ENCODE results near the gene FLNC. TPM values are rescaled to one million over a fixed set of nuclear protein-coding genes. Genes with fewer than 3 reads are reported as not detected.

The FLNC gene
- total and polyA plus RNA-seq, 2 experiments from 2014 or later, result 74.0 to 304 TPM

GRCh38 chr7:128899392-128899791, 69.2 kb downstream of the FLNC start:
- Histone ChIP-seq H3K36me3 (ENCODE audit: low read depth) (no peaks in the 10 kb centered on the region), H3K9me3 (ENCODE audit: low read depth) (no peaks in the 10 kb centered on the region), H2AFZ (no peak overlapping the region), H4K20me1 (ENCODE audit: insufficient read depth) (no peaks in the 10 kb centered on the region), H3K4me1 (ENCODE audit: insufficient read depth) (peaks cover 8% of the 10 kb centered on the region), H3K79me2 (ENCODE audit: insufficient read depth) (no peaks in the 10 kb centered on the region), H3F3A (ENCODE audit: insufficient read depth) (peaks cover 8% of the 10 kb centered on the region), H3K4me2 (ENCODE audit: unreplicated experiment) (no peak overlapping the region), H3K27ac (no peak overlapping the region), H3K9ac (no peak overlapping the region), H3K9me2 (ENCODE audit: insufficient read depth) (no peaks in the 10 kb centered on the region), H3K27me3 (replicated peaks; ENCODE audit: insufficient read depth) (peaks cover 4% of the 10 kb centered on the region; the same call in 1 of the 2 replicates), H3K4me3 (no peak overlapping the region)
- TF ChIP-seq EZH2phosphoT487 (IDR thresholded peaks at IDR 0.05; ENCODE audit: insufficient read depth, low read depth) (no peak), EZH2 (IDR thresholded peaks at IDR 0.05; ENCODE audit: insufficient read depth, poor library complexity, severe bottlenecking) (no peak)
- in situ Hi-C loops (cut with MboI), result loop anchor here (25.0 kb wide), 1 partner anchor 287 kb away; no protein-coding TSS in a partner anchor
- DNase-seq, result no peak

GRCh38 chr7:128900237-128900636, 70.0 kb downstream of the FLNC start:
- 15 to 17% methylated on average over 1 of the region's 1 CpG for WGBS, 2 experiments (ENCODE audit: low coverage in 1 of 2, low lambda C conversion rate in 2 of 2, missing lambda C conversion rate in 2 of 2)

GRCh38 chr7:128902761-128903585, 72.8 kb downstream of the FLNC start:
- Histone ChIP-seq H3K9me2 (ENCODE audit: insufficient read depth) (no peaks in the 10 kb centered on the region), H3K27me3 (replicated peaks; ENCODE audit: insufficient read depth) (peaks cover 9% of the 10 kb centered on the region; the same call in 1 of the 2 replicates), H3K4me1 (ENCODE audit: insufficient read depth) (peaks cover 3% of the 10 kb centered on the region; the same call in 1 of the 2 replicates), H3F3A (ENCODE audit: insufficient read depth) (no peaks in the 10 kb centered on the region), H3K9me3 (ENCODE audit: low read depth) (no peaks in the 10 kb centered on the region), H3K4me2 (ENCODE audit: unreplicated experiment) (no peak overlapping the region), H3K36me3 (ENCODE audit: low read depth) (no peaks in the 10 kb centered on the region), H3K27ac (no peak overlapping the region), H3K79me2 (ENCODE audit: insufficient read depth) (no peaks in the 10 kb centered on the region), H4K20me1 (ENCODE audit: insufficient read depth) (no peaks in the 10 kb centered on the region), H3K4me3 (no peak overlapping the region), H2AFZ (no peak overlapping the region), H3K9ac (no peak overlapping the region)
- 67 to 71% methylated on average over 10 to 12 of the region's 12 CpGs for WGBS, 2 experiments (ENCODE audit: low coverage in 1 of 2, low lambda C conversion rate in 2 of 2, missing lambda C conversion rate in 2 of 2)
- in situ Hi-C loops (cut with MboI), result loop anchor here (10.0 kb wide), 1 partner anchor 192 kb away; no protein-coding TSS in a partner anchor
- DNase-seq, result peak; percentile 34
- no peak for TF ChIP-seq EZH2phosphoT487 (IDR thresholded peaks at IDR 0.05; ENCODE audit: insufficient read depth, low read depth)

More at GRCh38 chr7:128900237-128900636, 70.0 kb downstream of the FLNC start:
- Histone ChIP-seq H3K27me3 (replicated peaks; ENCODE audit: insufficient read depth) (peaks cover 4% of the 10 kb centered on the region; the same call in 1 of the 2 replicates), H2AFZ (no peak overlapping the region), H3K9me2 (ENCODE audit: insufficient read depth) (no peaks in the 10 kb centered on the region), H3K79me2 (ENCODE audit: insufficient read depth) (no peaks in the 10 kb centered on the region), H3K9ac (no peak overlapping the region), H4K20me1 (ENCODE audit: insufficient read depth) (no peaks in the 10 kb centered on the region), H3K36me3 (ENCODE audit: low read depth) (no peaks in the 10 kb centered on the region), H3K4me1 (ENCODE audit: insufficient read depth) (peaks cover 8% of the 10 kb centered on the region), H3K4me2 (ENCODE audit: unreplicated experiment) (no peak overlapping the region), H3K27ac (no peak overlapping the region), H3K9me3 (ENCODE audit: low read depth) (no peaks in the 10 kb centered on the region), H3F3A (ENCODE audit: insufficient read depth) (peaks cover 8% of the 10 kb centered on the region), H3K4me3 (no peak overlapping the region)
- in situ Hi-C loops (cut with MboI), result loop anchor here (10.0 kb wide), 1 partner anchor 195 kb away; no protein-coding TSS in a partner anchor
- TF ChIP-seq EZH2phosphoT487 (IDR thresholded peaks at IDR 0.05; ENCODE audit: insufficient read depth, low read depth) (no peak), EZH2 (IDR thresholded peaks at IDR 0.05; ENCODE audit: insufficient read depth, poor library complexity, severe bottlenecking) (no peak)
- DNase-seq, result no peak

- Histone ChIP-seq H3K36me3 (ENCODE audit: low read depth) (no peaks in the 10 kb centered on the region), H3F3A (ENCODE audit: insufficient read depth) (no peaks in the 10 kb centered on the region), H3K9me3 (ENCODE audit: low read depth) (no peaks in the 10 kb centered on the region), H3K27ac (no peak overlapping the region), H3K9me2 (ENCODE audit: insufficient read depth) (no peaks in the 10 kb centered on the region), H3K9ac (no peak overlapping the region), H3K79me2 (ENCODE audit: insufficient read depth) (no peaks in the 10 kb centered on the region), H4K20me1 (ENCODE audit: insufficient read depth) (no peaks in the 10 kb centered on the region), H3K4me1 (ENCODE audit: insufficient read depth) (no peaks in the 10 kb centered on the region), H3K4me2 (ENCODE audit: unreplicated experiment) (no peak overlapping the region), H3K27me3 (replicated peaks; ENCODE audit: insufficient read depth) (peaks cover 9% of the 10 kb centered on the region; the same call in 1 of the 2 replicates), H2AFZ (no peak overlapping the region), H3K4me3 (no peak overlapping the region)
- DNase-seq, result no peak
- in situ Hi-C loops (cut with MboI), result loop anchor here (10.0 kb wide), 1 partner anchor 191 kb away; no protein-coding TSS in a partner anchor
- no peak for TF ChIP-seq EZH2 (IDR thresholded peaks at IDR 0.05; ENCODE audit: insufficient read depth, poor library complexity, severe bottlenecking)
- no peak for TF ChIP-seq EZH2phosphoT487 (IDR thresholded peaks at IDR 0.05; ENCODE audit: insufficient read depth, low read depth)
- WGBS, 2 experiments (ENCODE audit: low coverage in 1 of 2, low lambda C conversion rate in 2 of 2, missing lambda C conversion rate in 2 of 2), result 53 to 68% methylated on average over 8 to 14 of the region's 14 CpGs
These were observed 73.6 kb downstream of the FLNC start for GRCh38 chr7:128903621-128904361.
